ENCODE data around the gene ACKR2.

Gene ACKR2

GRCh38 chr3:42831321-42831713 is 22.1 kb downstream of the ACKR2 start:
- H3K27ac ChIP-seq: no peak overlapping the region
- DNase-seq (ENCODE audit: low spot score): no peak
- ChIA-PET POLR2A (ENCODE audit: low non-redundant PET) (no interaction called here), CTCF (interaction anchor here (0.6 to 1.5 kb wide), 3 partner anchors 8 to 123 kb away, joined by 3 to 5 read pairs (median 3); no protein-coding TSS in a partner anchor)
- peak; percentile 50 for TF ChIP-seq CTCF (conservative IDR thresholded peaks at IDR 0.05; ENCODE audit: low read depth)

GRCh38 chr3:42836150-42837123 is 27.2 kb downstream of the ACKR2 start:
- no peak for DNase-seq (ENCODE audit: low spot score)
- ChIA-PET CTCF (no interaction called here), POLR2A (ENCODE audit: low non-redundant PET) (no interaction called here)
- TF ChIP-seq CTCF (conservative IDR thresholded peaks at IDR 0.05; ENCODE audit: low read depth): no peak
- no peak overlapping the region for H3K27ac ChIP-seq

GRCh38 chr3:42838571-42838970 is 29.3 kb downstream of the ACKR2 start:
- ChIA-PET POLR2A (ENCODE audit: low non-redundant PET) (no interaction called here), CTCF (interaction anchor here (1.2 kb wide), 1 partner anchor 93 kb away, joined by 4 read pairs; no protein-coding TSS in a partner anchor)
- DNase-seq (ENCODE audit: low spot score): no peak
- TF ChIP-seq CTCF (conservative IDR thresholded peaks at IDR 0.05; ENCODE audit: low read depth): no peak
- no peak overlapping the region for H3K27ac ChIP-seq

- no peak overlapping the region for H3K27ac ChIP-seq
- peak; percentile 56 for DNase-seq (ENCODE audit: low spot score)
- CTCF ChIA-PET: interaction anchor here (0.5 to 1.6 kb wide), 8 partner anchors 9 to 454 kb away, joined by 3 to 12 read pairs (median 4); no protein-coding TSS in a partner anchor
- peak; percentile 82 for TF ChIP-seq CTCF (conservative IDR thresholded peaks at IDR 0.05; ENCODE audit: low read depth)
- POLR2A ChIA-PET (ENCODE audit: low non-redundant PET): no interaction called here
These were observed 30.4 kb downstream of the ACKR2 start for GRCh38 chr3:42839616-42840015.

GRCh38 chr3:42841332-42841731 is 32.1 kb downstream of the ACKR2 start:
- ChIA-PET POLR2A (ENCODE audit: low non-redundant PET) (no interaction called here), CTCF (interaction anchor here (1.1 kb wide), 1 partner anchor 12 kb away, joined by 3 read pairs; no protein-coding TSS in a partner anchor)
- H3K27ac ChIP-seq: no peak overlapping the region
- TF ChIP-seq CTCF (conservative IDR thresholded peaks at IDR 0.05; ENCODE audit: low read depth): no peak
- no peak for DNase-seq (ENCODE audit: low spot score)

- H3K27ac ChIP-seq: no peak overlapping the region
- DNase-seq (ENCODE audit: low spot score): no peak
- ChIA-PET POLR2A (ENCODE audit: low non-redundant PET) (no interaction called here), CTCF (no interaction called here)
- TF ChIP-seq CTCF (conservative IDR thresholded peaks at IDR 0.05; ENCODE audit: low read depth): no peak
These were observed 34.6 kb downstream of the ACKR2 start for GRCh38 chr3:42843713-42844411.
